Measurements from ENCODE around the gene FHIT.

FHIT gene

GRCh38 chr3:60277361-60277800 lies 973.9 kb downstream of the FHIT start:
- DNase-seq (ENCODE audit: low spot score): no peak

DNA sequence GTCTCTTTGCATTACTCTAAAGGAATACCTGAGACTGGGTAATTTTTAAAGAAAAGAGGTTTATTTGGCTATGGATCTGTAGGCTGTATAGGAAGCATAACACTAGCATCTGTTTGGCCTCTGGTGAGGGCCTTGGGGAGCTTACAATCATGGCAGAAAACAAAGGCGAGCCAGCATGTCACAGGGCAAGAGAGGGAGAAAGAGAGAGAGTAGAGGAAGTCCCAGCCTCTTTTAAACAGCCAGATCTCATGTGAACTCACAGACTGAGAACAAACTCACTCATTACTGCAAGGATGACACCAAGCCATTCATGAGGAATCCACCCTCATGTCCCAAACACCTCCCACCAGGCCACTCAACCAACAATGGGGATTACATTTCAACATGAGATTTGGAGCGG lies 974.6 kb downstream of the FHIT start:
- no peak for DNase-seq (ENCODE audit: low spot score)

- DNase-seq (ENCODE audit: low spot score): no peak
Measured at GRCh38 chr3:60274646-60275045, 976.6 kb downstream of the FHIT start.

DNA sequence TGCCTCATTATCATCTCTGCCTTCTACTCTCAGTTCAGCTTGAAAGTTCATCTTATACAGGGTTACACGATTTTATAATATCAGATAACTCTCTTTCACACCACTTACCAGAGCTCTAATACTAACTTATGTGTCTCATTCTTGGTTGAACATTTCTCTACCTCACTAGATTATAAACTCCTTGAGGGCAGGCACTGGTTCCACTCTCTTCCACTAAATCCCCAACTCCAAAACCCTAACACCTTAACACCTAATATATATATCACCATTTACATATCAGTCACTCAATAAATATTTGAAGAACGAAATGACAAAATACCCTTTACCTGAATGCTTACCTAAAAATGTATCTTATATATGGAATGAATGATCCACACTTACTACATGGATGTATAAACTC lies 977.2 kb downstream of the FHIT start:
- DNase-seq (ENCODE audit: low spot score): no peak

DNA sequence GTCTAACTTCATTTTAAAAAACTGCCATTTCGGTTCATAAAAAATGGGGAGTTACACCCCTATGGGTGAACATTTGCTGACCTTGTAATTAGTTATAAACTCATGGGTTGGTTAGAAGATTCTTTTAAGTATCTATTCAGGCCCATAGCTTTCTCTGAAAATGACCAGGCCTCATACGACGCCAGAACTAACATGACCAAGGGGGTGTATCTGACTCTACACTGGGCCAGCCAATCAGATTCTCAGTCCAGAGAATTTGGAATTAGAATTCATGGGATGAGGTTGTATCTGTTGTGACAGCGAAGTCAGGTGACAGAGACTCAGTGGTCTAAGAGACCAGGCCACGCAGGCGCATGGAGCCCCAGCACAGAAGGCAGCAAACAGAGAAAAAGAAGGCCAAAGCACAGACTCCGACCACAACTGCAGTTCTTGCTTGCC lies 981.4 kb downstream of the FHIT start:
- no peak for DNase-seq (ENCODE audit: low spot score)

DNA sequence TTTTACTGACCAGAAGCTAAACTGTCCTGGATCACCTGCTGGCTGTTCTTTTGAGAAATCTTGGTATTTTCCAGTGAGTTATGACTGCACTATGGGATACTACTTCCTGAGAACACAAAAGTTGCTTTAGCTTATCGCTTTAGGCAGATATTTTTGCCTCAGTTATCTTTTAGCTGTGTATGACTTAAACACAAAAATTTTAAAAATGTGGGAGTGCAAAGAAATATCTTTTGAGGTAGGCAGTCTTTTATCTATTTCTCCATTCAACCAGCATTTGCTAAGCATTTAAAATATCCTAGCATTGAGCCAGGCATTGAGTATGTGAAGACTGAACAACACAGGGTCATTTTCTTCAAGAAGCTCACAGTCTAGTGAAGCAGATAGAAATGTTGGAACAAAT lies 981.9 kb downstream of the FHIT start:
- no peak for DNase-seq (ENCODE audit: low spot score)

DNA sequence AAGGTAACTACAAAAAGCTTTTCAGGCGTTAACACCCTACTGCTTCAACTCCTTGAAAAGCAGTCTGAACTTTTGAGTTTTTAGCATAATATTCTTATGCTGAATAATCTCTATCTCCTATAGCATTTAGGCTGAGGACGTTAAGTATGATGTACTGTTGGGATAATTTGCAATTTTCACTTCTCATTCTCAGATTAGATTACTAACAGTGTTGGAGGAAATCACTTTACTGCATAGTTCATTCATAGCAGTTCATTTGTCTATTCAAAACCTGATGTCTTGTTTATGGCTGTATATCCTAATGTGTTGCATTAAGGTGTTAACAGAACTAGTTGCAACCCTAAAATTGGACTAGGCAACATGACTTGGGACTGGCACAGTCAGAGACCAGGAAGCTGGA lies 983.1 kb downstream of the FHIT start:
- no peak for DNase-seq (ENCODE audit: low spot score)

GRCh38 chr3:60266444-60266843 lies 984.8 kb downstream of the FHIT start:
- DNase-seq (ENCODE audit: low spot score): no peak

DNA sequence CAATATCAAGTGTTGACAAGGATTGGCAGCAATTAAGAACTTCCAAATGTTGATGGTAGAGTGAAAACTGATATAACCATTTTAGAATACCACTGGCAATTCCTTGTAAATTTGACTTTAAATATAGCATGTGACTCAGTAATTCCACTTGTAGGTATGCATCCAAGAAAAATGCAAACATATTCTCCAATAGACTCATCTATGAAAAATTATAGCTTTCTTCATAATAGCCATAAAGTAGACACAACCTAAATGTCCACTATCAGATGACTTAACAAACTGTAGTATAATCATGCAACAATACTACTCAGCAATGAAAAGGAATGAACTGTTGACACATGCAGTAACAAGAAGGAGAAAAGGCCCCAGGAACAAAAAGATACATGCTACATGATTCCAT lies 988.1 kb downstream of the FHIT start:
- no peak for DNase-seq (ENCODE audit: low spot score)

DNA sequence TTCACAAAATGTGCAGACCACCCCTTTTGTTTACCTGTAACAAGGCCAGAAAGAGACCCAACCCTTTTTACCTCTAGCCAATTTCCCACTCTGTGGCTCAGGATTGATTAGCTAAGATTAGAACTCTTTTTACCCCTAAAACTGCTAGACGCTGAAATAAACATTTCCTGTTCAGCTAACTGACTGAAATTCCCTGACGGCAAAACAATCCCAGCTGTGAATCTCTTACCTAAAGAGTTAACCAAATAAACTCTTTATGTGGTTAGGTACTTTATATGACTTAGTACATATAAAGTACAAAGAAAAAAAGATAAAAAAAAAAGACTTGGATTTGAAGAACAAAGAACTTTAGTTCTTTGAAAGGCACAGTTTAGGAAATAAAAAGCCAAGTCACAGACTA lies 988.7 kb downstream of the FHIT start:
- no peak for DNase-seq (ENCODE audit: low spot score)

DNA sequence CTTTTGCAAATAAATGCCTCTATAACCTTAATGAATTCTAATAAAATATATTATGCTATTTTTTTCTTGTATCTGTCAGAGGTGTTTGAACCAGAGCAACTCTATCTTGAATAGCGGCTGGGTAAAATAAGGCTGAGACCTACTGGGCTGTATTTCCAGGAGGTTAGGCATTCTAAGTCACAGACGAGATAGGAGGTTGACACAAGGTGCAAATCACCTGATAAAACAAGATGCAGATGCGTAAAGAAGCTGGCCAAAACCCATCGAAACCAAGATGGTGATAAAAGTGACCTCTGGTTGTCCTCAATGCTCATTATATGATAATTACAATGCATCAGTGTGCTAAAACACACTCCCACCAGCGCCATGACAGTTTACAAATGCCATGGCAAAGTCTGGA lies 990.7 kb downstream of the FHIT start:
- DNase-seq (ENCODE audit: low spot score): no peak

DNA sequence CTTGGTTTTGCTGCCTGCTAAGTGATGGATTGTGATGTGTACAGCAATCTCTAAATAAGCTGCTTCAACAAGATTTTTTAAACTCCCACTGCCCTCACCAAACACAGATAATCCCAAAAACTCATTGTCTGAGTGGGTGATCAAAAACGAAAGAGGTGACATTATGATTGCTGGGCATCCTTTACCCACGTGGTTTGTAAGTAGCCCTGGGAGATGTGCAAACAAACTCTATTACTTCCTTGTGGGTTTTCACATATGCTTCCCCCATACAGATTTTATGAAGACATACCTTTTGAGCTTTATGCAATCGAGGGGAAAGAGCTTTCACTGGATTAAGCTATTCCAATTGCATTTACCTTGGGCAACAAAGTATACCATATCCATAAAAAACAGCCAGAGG lies 1000.4 kb downstream of the FHIT start:
- DNase-seq (ENCODE audit: low spot score): no peak

DNA sequence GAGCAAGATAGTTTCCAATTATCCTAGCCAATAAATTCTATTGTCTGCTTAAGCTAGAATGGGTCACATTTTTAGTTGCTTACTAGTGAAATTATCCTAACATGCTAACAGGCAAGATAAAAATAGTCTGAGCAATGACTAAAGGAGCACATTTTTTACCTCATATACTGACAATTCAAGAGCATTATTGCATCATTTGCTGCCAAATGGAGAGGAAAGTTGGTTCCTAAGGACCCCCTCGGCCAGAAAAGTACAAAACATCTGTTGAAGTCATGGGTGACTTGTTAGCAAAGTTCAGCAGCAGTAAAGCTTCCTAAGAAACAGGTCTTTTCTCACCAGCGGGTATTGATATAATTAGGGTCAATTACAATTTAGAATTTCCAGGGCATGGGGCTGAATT lies 1001.0 kb downstream of the FHIT start:
- DNase-seq (ENCODE audit: low spot score): no peak

- no peak for DNase-seq (ENCODE audit: low spot score)
Measured at GRCh38 chr3:60246361-60246760, 1004.9 kb downstream of the FHIT start.

DNA sequence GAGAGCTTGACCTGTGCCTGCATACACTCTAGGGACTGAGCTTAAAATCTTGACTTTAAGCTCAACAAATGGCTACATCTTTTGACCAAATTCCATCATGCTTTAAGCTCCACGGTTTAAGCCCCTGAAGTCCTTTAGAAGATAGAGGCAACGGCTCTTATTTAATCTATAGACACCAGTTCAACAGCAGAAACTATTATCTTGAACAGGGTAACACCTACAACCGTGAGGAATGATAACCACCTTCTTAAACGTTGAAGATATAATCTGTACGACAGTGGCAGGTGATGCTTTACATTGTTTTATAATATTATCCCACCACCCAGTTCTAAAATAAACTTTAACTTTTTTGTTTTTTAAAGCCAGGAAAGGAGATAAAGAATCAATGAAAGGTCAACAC lies 1007.8 kb downstream of the FHIT start:
- no peak for DNase-seq (ENCODE audit: low spot score)

DNA sequence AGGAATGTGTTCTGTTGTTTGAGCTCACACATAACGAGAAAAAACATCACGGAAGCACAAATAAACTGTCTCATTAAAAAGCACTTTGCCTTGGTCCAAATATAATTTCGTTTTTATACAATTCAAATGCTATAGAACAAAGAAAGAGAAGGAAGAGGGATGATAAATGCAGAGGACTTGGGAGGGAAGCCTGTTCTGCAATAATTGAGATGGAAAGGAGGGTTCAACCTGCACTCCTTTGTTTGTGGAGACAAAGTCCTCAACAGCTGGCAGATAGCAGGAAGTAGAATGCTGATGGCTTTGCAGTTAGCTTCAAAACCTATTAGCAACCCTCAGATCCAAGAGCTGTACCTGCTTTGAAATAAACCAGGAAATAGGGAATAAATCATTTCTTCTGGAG lies 1010.8 kb downstream of the FHIT start:
- DNase-seq (ENCODE audit: low spot score): no peak

DNA sequence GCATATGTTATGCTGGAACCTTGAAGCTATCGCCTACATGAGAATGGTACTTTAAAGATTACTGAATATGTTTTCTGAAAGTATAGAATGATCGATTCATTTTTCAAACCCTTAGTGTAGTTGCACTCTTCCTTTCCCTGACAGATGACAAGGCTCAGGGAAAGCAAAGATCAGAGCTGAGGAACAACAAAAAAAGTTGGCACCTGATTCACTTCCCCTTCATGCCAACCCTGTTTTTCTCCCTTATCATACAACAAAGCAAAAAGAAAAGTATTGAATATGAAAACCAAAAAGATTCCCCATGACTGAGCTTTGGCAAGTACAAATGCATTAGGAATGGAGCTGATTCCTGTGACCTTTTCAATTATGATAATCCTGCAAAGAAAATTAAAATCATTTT lies 1012.7 kb downstream of the FHIT start:
- DNase-seq (ENCODE audit: low spot score): no peak

DNA sequence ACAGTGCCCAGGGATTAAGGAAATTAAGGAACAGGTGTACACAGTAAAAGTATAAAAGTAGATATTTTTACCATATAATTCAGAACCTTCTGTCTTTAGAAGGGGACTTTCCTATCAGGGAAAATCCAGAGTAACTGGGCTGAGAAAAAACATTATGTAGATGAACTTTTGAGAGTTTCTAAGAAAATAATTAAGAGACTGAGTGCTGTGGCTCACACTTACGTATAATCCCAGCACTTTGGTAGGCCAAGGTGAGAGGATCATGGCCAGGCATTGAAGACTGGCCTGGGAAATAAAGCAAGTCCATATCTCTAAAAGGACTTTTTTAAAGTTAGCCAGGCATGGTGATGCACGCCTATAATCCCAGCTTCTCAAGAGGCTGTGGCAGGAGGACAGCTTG lies 1021.8 kb downstream of the FHIT start:
- DNase-seq (ENCODE audit: low spot score): no peak

- DNase-seq (ENCODE audit: low spot score): no peak
Measured at GRCh38 chr3:60228823-60229222, 1022.4 kb downstream of the FHIT start.

- DNase-seq (ENCODE audit: low spot score): no peak
Measured at GRCh38 chr3:60226912-60227311, 1024.3 kb downstream of the FHIT start.

- DNase-seq (ENCODE audit: low spot score): no peak
Measured at GRCh38 chr3:60225848-60226247, 1025.4 kb downstream of the FHIT start.

DNA sequence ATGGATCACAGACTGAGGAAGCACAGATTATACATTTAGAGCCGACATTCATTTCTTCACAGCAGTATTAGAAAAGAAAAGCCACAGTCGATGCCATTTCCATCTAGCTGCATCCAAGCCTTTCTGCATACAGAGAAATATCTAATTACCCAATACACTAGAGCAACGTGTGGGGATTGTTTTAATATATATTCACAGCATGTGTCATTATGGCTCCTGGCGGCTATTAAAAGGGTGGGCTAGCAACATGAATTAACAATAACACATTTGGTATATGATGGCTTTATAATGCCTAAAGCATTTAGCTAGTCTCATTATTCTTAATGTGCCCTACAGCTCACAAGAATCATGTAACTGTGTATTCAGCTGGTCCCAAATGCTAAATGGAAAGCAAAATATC lies 1030.5 kb downstream of the FHIT start:
- no peak for DNase-seq (ENCODE audit: low spot score)

DNA sequence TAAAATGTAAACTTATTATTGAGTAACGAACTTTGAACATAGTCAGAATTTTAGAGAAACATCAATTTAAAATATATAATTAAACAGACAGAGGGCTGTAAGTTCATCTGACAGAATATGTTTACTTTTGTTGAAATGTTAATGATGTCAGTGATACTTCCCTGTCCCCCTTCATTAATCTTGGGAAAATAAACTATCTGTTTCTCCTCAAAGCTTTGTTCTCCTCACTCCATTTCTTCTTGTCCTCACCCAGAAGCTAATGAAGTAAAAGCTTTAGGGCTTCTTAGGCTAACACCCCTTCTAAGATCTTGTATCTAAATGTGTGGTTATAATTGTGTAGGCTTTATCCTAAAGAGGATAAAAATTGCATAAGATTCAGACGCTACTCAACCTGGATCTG lies 1031.8 kb downstream of the FHIT start:
- no peak for DNase-seq (ENCODE audit: low spot score)

- no peak for DNase-seq (ENCODE audit: low spot score)
Measured at GRCh38 chr3:60217156-60217911, 1033.9 kb downstream of the FHIT start.

Data from LoVo (cell line).